Thoracic aorta (tissue), 2 donors: ENCODE data around the gene DNPH1. TPM values are rescaled to one million over a fixed set of nuclear protein-coding genes. Genes with fewer than 3 reads are reported as not detected.

Source experiments
- ATAC-seq: fragments of 150-250 bp; one replicate; pipeline ENCODE4 v1.8.0; 2017; ENCODE audit warnings: low read depth; ENCODE audit not compliant: insufficient number of reproducible peaks, low FRiP score
- DNase-seq: peaks from one replicate; pipeline ENCODE4 v3.0.0-alpha.2; 2020; ENCODE audit warnings: low spot score
- H3K27ac ChIP-seq, 2 donors: fragments of 200-600 bp; sonication (generic); 1 replicate in 1 of 2; 2 replicates in 1 of 2; pipeline ENCODE4 v1.5.1; 2016; ENCODE audit warnings: mild to moderate bottlenecking in 2 of 2, moderate library complexity in 2 of 2
- H3K27me3 ChIP-seq: fragments of 200-600 bp; sonication (generic); replicated peaks from 2 replicates; pipeline ENCODE4 v1.6.0; 2016; ENCODE audit warnings: mild to moderate bottlenecking; ENCODE audit not compliant: insufficient read depth
- H3K36me3 ChIP-seq: fragments of 200-600 bp; sonication (generic); one replicate; pipeline ENCODE4 v1.5.1; 2016
- H3K4me1 ChIP-seq, 2 donors: fragments of 200-600 bp; sonication (generic); 1 replicate in 1 of 2; 2 replicates in 1 of 2; pipeline versions ENCODE4 v1.5.1 to v1.6.0; 2016; ENCODE audit warnings: low read depth in 2 of 2, mild to moderate bottlenecking in 1 of 2; ENCODE audit not compliant: control insufficient read depth in 1 of 2
- H3K4me3 ChIP-seq: fragments of 200-600 bp; sonication (generic); 2 replicates; pipeline ENCODE4 v1.5.1; 2016; ENCODE audit warnings: mild to moderate bottlenecking
- H3K9me3 ChIP-seq: fragments of 200-600 bp; sonication (generic); 2 replicates; pipeline ENCODE4 v1.5.1; 2016
- CTCF ChIP-seq: fragments of 200-600 bp; sonication (generic); IDR thresholded peaks from one replicate; pipeline ENCODE4 v1.5.1; 2019; ENCODE audit warnings: antibody characterized with exemption
- total RNA-seq, 2 donors: library from RNA; depleted of rRNA; stranded (reverse); fragments of >200 nt; gene quantifications; one replicate each; pipeline versions ENCODE4 v1.1.0 to v1.2.3, GENCODE V29; 2016

The DNPH1 gene
- total RNA-seq, 2 donors from 2014 or later = 16.7 to 54.7 TPM

- ATAC-seq (no peak), DNase-seq (no peak)
- Histone ChIP-seq H3K4me3 (no peak overlapping the region), H3K4me1 (no peaks in the 10 kb centered on the region), H3K9me3 (no peaks in the 10 kb centered on the region), H3K27ac (no peak overlapping the region), H3K36me3 (no peaks in the 10 kb centered on the region), H3K27me3 (no peaks in the 10 kb centered on the region)
- no peak for TF ChIP-seq CTCF
Observed at GRCh38 chr6:43255408-43256054, 26.2 kb upstream of the DNPH1 start.

- Histone ChIP-seq H3K4me3 (no peak overlapping the region), H3K36me3 (no peaks in the 10 kb centered on the region), H3K9me3 (no peaks in the 10 kb centered on the region), H3K4me1 (no peaks in the 10 kb centered on the region), H3K27me3 (no peaks in the 10 kb centered on the region), H3K27ac (no peak overlapping the region)
- DNase-seq = no peak
- no peak for ATAC-seq
- TF ChIP-seq CTCF = no peak
Observed at GRCh38 chr6:43254846-43255245, 25.6 kb upstream of the DNPH1 start.

- DNase-seq = no peak
- no peak for TF ChIP-seq CTCF
Observed at GRCh38 chr6:43254138-43254817, 25.0 kb upstream of the DNPH1 start.

GRCh38 chr6:43253401-43253800 lies 24.1 kb upstream of the DNPH1 start:
- DNase-seq = no peak
- Histone ChIP-seq H3K4me1 (no peaks in the 10 kb centered on the region), H3K36me3 (no peaks in the 10 kb centered on the region), H3K27me3 (no peaks in the 10 kb centered on the region), H3K27ac (no peak overlapping the region), H3K9me3 (no peaks in the 10 kb centered on the region), H3K4me3 (no peak overlapping the region)
- no peak for TF ChIP-seq CTCF
- no peak for ATAC-seq

More at GRCh38 chr6:43254138-43254817, 25.0 kb upstream of the DNPH1 start:
- Histone ChIP-seq H3K27me3 (no peaks in the 10 kb centered on the region), H3K4me3 (no peak overlapping the region), H3K27ac (no peak overlapping the region), H3K9me3 (no peaks in the 10 kb centered on the region), H3K36me3 (no peaks in the 10 kb centered on the region), H3K4me1 (no peaks in the 10 kb centered on the region)
- no peak for ATAC-seq

- no peak for TF ChIP-seq CTCF
- no peaks in the 10 kb centered on the region for H3K36me3 ChIP-seq
- H3K27ac ChIP-seq = no peak overlapping the region
- no peak overlapping the region for H3K4me3 ChIP-seq
- DNase-seq = no peak
- no peaks in the 10 kb centered on the region for H3K27me3 ChIP-seq
- H3K9me3 ChIP-seq = no peaks in the 10 kb centered on the region
- no peak for ATAC-seq
- H3K4me1 ChIP-seq = peaks cover 0 to 14% of the 10 kb centered on the region in 2 donors
Observed at GRCh38 chr6:43250992-43251373, 21.7 kb upstream of the DNPH1 start.
